K562 (cell line): ENCODE data around the gene FBXW12. TPM values are rescaled to one million over a fixed set of nuclear protein-coding genes. Genes with fewer than 3 reads are reported as not detected.
A peak's percentile ranks its signal among the peaks of the same experiment; 100 is the strongest.

Source experiments
- ARID4B ChIP-seq: sonication (generic); formaldehyde crosslinking; IDR thresholded peaks from 2 replicates; pipeline ENCODE4 v1.8.0; 2022; ENCODE audit warnings: mild to moderate bottlenecking, missing genetic modification reagents
- CREB3L1 ChIP-seq: fragments of 450-650 bp; IDR thresholded peaks from 2 replicates; pipeline ENCODE4 v1.6.1; 2014; ENCODE audit warnings: low read depth, mild to moderate bottlenecking, moderate library complexity, borderline replicate concordance
- FOXM1 ChIP-seq, 2 experiments: fragments of 450-650 bp in 1 of 2; sonication (generic) in 1 of 2; formaldehyde crosslinking in 1 of 2; IDR thresholded peaks; 2 replicates each; pipeline versions ENCODE4 v1.6.1 to v1.9.0; 2017 to 2022; ENCODE audit warnings: low read depth in 2 of 2, mild to moderate bottlenecking in 2 of 2, missing genetic modification reagents in 1 of 2, moderate library complexity in 1 of 2
- MEIS2 ChIP-seq: fragments of 450-650 bp; IDR thresholded peaks from 2 replicates; pipeline ENCODE4 v1.6.1; 2014; ENCODE audit warnings: mild to moderate bottlenecking; ENCODE audit not compliant: partially characterized antibody
- POLR2A ChIP-seq: fragments of 450-650 bp; conservative IDR thresholded peaks from 2 replicates; pipeline ENCODE4 v1.6.1; 2016
- POLR2H ChIP-seq: IDR thresholded peaks from 2 replicates; pipeline ENCODE4 v1.6.1; 2016; ENCODE audit warnings: missing genetic modification characterization, low read depth, mild to moderate bottlenecking, control low read depth, missing compliant biosample characterization, moderate library complexity
- SMAD4 ChIP-seq: fragments of 250-450 bp; sonication (Bioruptor Pico); conservative IDR thresholded peaks from 2 replicates; pipeline ENCODE4 v1.8.0; 2021; ENCODE audit warnings: inconsistent platforms, mild to moderate bottlenecking, moderate library complexity
- SP2 ChIP-seq: IDR thresholded peaks from 2 replicates; pipeline ENCODE4 v1.6.1; 2011; ENCODE audit warnings: mild to moderate bottlenecking, low read depth, low read length, moderate library complexity; ENCODE audit not compliant: poor library complexity, severe bottlenecking; ENCODE audit errors: extremely low read depth
- TOE1 ChIP-seq, 2 experiments: fragments of 450-650 bp in 1 of 2; sonication (generic) in 1 of 2; formaldehyde crosslinking in 1 of 2; IDR thresholded peaks; 2 replicates each; pipeline versions ENCODE4 v1.7.1 to v1.8.0; 2016 to 2022; ENCODE audit warnings: borderline replicate concordance in 2 of 2, mild to moderate bottlenecking in 2 of 2, antibody characterized with exemption in 1 of 2, inconsistent platforms in 1 of 2, low read depth in 1 of 2, missing genetic modification reagents in 1 of 2, moderate library complexity in 1 of 2
- ZNF699 ChIP-seq: fragments of 250-450 bp; sonication (Bioruptor Pico); IDR thresholded peaks from 2 replicates; pipeline ENCODE4 v1.8.0; 2021; ENCODE audit warnings: mild to moderate bottlenecking, moderate library complexity; ENCODE audit not compliant: insufficient replicate concordance
- polyA plus RNA-seq, 8 experiments: library from polyadenylated mRNA; depleted of rRNA in 4 of 8; stranded (reverse) in 5 of 8; unstranded in 3 of 8; fragments of >200 nt; fragmentation: Nextera tagmentation in 2 of 8; fragmentation: Illumina TruSeq in 1 of 8; extraction: Ambion mirVana in 2 of 8; extraction: Trizol in 1 of 8; gene quantifications; 2 replicates each; pipeline versions ENCODE4 v1.2.1 to v1.2.3, GENCODE V29; 2011 to 2014; ENCODE audit warnings: inconsistent platforms in 1 of 8, missing spikeins in 1 of 8
- total RNA-seq, 7 experiments: library from RNA; depleted of rRNA in 6 of 7; stranded (reverse); fragments of >200 nt in 6 of 7; fragmentation: Illumina TruSeq in 2 of 7; extraction: Trizol in 2 of 7; gene quantifications; 2 replicates each; pipeline versions ENCODE4 v1.2.1 to v1.2.3, GENCODE V29; 2011 to 2021; ENCODE audit warnings: low replicate concordance in 1 of 7
- TF ChIP-seq, protein P1 (sequence below), 2 experiments: IDR thresholded peaks in 1 of 2; conservative IDR thresholded peaks in 1 of 2; 2 replicates each; pipeline ENCODE4 v1.6.1; 2016; ENCODE audit warnings: low read depth in 2 of 2, mild to moderate bottlenecking in 1 of 2, missing compliant biosample characterization in 1 of 2, missing genetic modification characterization in 1 of 2, moderate library complexity in 1 of 2
- TF ChIP-seq, protein P2 (sequence below): fragments of 250-450 bp; sonication (Bioruptor Pico); IDR thresholded peaks from 2 replicates; pipeline ENCODE4 v1.5.0; 2021
- TF ChIP-seq, protein P3 (sequence below): sonication (generic); formaldehyde crosslinking; IDR thresholded peaks from 2 replicates; pipeline ENCODE4 v1.9.0; 2022; ENCODE audit warnings: mild to moderate bottlenecking, missing genetic modification reagents

The FBXW12 gene
- total and polyA plus RNA-seq, 9 of the 15 experiments (the other 6 are each of a cell fraction or from before 2014, with no cell fraction given) = 0.04 to 0.07 (median 0.06) TPM; not detected in 6

GRCh38 chr3:48439820-48440589, 68.0 kb downstream of the FBXW12 start, which contains the start of the genes CCDC51 and TMA7 (continued):
- TF ChIP-seq SMAD4 (CRISPR knock-in tag) (peak; percentile 58), POLR2H (tag) (peak; percentile 65; the same call in 1 of the 2 replicates), MEIS2 (peak; percentile 27), FOXM1 (IDR thresholded peaks at IDR 0.05; ENCODE audit: low read depth) (no peak), FOXM1 (CRISPR knock-in tag; IDR thresholded peaks at IDR 0.05; ENCODE audit: low read depth) (0 out of 2 replicates have a peak, but pooled peaks have one; percentile 54), SP2 (peak; percentile 25), ZNF699 (CRISPR knock-in tag) (no peak), TOE1 (IDR thresholded peaks at IDR 0.05; ENCODE audit: borderline replicate concordance) (peak; percentile 75; the same call in 1 of the 2 replicates), TOE1 (CRISPR knock-in tag; IDR thresholded peaks at IDR 0.05; ENCODE audit: borderline replicate concordance, low read depth) (no peak), ARID4B (0 out of 2 replicates have a peak, but pooled peaks have one; percentile 46), CREB3L1 (peak; percentile 47; the same call in 1 of the 2 replicates), POLR2A (peak; percentile 91)
- TF ChIP-seq, protein P1, sequence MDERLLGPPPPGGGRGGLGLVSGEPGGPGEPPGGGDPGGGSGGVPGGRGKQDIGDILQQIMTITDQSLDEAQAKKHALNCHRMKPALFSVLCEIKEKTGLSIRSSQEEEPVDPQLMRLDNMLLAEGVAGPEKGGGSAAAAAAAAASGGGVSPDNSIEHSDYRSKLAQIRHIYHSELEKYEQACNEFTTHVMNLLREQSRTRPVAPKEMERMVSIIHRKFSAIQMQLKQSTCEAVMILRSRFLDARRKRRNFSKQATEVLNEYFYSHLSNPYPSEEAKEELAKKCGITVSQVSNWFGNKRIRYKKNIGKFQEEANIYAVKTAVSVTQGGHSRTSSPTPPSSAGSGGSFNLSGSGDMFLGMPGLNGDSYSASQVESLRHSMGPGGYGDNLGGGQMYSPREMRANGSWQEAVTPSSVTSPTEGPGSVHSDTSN (CRISPR knock-in tag; IDR thresholded peaks at IDR 0.05; ENCODE audit: low read depth) = no peak
- TF ChIP-seq, protein P1 (tag; conservative IDR thresholded peaks at IDR 0.05; ENCODE audit: low read depth) = peak; percentile 49
- TF ChIP-seq, protein P2, sequence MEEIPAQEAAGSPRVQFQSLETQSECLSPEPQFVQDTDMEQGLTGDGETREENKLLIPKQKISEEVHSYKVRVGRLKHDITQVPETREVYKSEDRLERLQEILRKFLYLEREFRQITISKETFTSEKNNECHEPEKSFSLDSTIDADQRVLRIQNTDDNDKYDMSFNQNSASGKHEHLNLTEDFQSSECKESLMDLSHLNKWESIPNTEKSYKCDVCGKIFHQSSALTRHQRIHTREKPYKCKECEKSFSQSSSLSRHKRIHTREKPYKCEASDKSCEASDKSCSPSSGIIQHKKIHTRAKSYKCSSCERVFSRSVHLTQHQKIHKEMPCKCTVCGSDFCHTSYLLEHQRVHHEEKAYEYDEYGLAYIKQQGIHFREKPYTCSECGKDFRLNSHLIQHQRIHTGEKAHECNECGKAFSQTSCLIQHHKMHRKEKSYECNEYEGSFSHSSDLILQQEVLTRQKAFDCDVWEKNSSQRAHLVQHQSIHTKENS (CRISPR knock-in tag) = no peak
- TF ChIP-seq, protein P3, sequence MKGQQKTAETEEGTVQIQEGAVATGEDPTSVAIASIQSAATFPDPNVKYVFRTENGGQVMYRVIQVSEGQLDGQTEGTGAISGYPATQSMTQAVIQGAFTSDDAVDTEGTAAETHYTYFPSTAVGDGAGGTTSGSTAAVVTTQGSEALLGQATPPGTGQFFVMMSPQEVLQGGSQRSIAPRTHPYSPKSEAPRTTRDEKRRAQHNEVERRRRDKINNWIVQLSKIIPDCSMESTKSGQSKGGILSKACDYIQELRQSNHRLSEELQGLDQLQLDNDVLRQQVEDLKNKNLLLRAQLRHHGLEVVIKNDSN (CRISPR knock-in tag) = no peak
